ENCODE data around the gene RIMBP2.

DNA sequence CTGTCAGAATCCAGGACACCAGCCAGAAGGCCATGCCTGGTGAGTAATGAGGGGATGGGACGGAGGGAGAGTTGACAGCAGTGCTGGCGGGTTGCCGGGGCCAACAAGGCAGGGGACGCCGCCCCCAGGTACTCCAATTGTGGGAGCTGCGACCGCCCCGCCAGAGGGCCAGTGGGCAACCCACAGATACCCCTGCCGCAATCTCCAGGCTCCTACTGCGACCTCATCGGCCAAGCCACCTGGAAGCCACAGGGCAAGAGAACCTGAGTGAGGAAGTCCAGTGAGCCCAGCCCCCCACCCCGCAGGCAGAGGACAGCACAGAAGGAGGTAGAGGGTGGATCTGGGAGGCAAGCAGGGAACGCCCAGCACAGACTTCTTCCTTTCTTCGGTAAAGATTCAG is 103.0 kb downstream of the RIMBP2 start:
- TF ChIP-seq, protein P1, sequence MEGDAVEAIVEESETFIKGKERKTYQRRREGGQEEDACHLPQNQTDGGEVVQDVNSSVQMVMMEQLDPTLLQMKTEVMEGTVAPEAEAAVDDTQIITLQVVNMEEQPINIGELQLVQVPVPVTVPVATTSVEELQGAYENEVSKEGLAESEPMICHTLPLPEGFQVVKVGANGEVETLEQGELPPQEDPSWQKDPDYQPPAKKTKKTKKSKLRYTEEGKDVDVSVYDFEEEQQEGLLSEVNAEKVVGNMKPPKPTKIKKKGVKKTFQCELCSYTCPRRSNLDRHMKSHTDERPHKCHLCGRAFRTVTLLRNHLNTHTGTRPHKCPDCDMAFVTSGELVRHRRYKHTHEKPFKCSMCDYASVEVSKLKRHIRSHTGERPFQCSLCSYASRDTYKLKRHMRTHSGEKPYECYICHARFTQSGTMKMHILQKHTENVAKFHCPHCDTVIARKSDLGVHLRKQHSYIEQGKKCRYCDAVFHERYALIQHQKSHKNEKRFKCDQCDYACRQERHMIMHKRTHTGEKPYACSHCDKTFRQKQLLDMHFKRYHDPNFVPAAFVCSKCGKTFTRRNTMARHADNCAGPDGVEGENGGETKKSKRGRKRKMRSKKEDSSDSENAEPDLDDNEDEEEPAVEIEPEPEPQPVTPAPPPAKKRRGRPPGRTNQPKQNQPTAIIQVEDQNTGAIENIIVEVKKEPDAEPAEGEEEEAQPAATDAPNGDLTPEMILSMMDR (IDR thresholded peaks at IDR 0.05; ENCODE audit: low read depth, low read length): no peak
- TF ChIP-seq POLR2A (IDR thresholded peaks at IDR 0.05; ENCODE audit: extremely low read depth, insufficient read length) (no peak), MYC (IDR thresholded peaks at IDR 0.05; ENCODE audit: low read depth, low read length) (no peak)
